NCI-H774 (cell line): ENCODE data around the gene CEP57.

Experiments used
- DNase-seq: peaks from one replicate; lab custom pipeline; 2025; lab: John Stamatoyannopoulos, UW

Gene CEP57

GRCh38 chr11:95790123-95790932 is at the start of gene CEP57:
CEP57 (plus strand) TSS chr11:95790498; CDS start chr11:95790699, 201 bp downstream.
- peak; percentile 96 for DNase-seq

GRCh38 chr11:95750101-95750500 is 40.2 kb upstream of the CEP57 start:
- no peak for DNase-seq

GRCh38 chr11:95751515-95751914 is 38.8 kb upstream of the CEP57 start:
- no peak for DNase-seq

GRCh38 chr11:95760941-95761340 is 29.4 kb upstream of the CEP57 start:
- no peak for DNase-seq

- no peak for DNase-seq
These were observed 27.8 kb upstream of the CEP57 start for GRCh38 chr11:95762534-95762933.

- DNase-seq, result peak; percentile 71
These were observed 25.9 kb upstream of the CEP57 start for GRCh38 chr11:95764267-95764898.

- DNase-seq, result no peak
These were observed 23.6 kb upstream of the CEP57 start for GRCh38 chr11:95766701-95767100.

- no peak for DNase-seq
These were observed 22.8 kb upstream of the CEP57 start for GRCh38 chr11:95767498-95767897.

- DNase-seq, result no peak
These were observed 21.8 kb upstream of the CEP57 start for GRCh38 chr11:95768521-95768920.

- DNase-seq, result no peak
These were observed 13.4 kb upstream of the CEP57 start for GRCh38 chr11:95776859-95777258.

GRCh38 chr11:95778699-95779098 is 11.6 kb upstream of the CEP57 start:
- no peak for DNase-seq

- no peak for DNase-seq
These were observed 9.8 kb upstream of the CEP57 start for GRCh38 chr11:95780544-95780943.

GRCh38 chr11:95788921-95789505 is 1.3 kb upstream of the CEP57 start:
- DNase-seq, result no peak

GRCh38 chr11:95789506-95790122 is 684 bp upstream of the CEP57 start, which contains the start of gene FAM76B:
FAM76B (minus strand) TSS chr11:95789782; CDS start chr11:95789478, 304 bp downstream.
- peak; percentile 99 for DNase-seq

GRCh38 chr11:95790933-95791708 is 823 bp downstream of the CEP57 start:
- peak; percentile 63 for DNase-seq

GRCh38 chr11:95791709-95792033 is 1.4 kb downstream of the CEP57 start:
- no peak for DNase-seq

GRCh38 chr11:95792200-95792599 is 1.9 kb downstream of the CEP57 start:
- DNase-seq, result no peak

GRCh38 chr11:95792700-95793099 is 2.4 kb downstream of the CEP57 start:
- DNase-seq, result no peak

GRCh38 chr11:95793116-95793515 is 2.8 kb downstream of the CEP57 start:
- no peak for DNase-seq

- DNase-seq, result no peak
These were observed 3.8 kb downstream of the CEP57 start for GRCh38 chr11:95794086-95794485.

- DNase-seq, result no peak
These were observed 5.5 kb downstream of the CEP57 start for GRCh38 chr11:95795627-95796295.
